SH-SY5Y (cell line): Measurements from ENCODE around the gene AZIN2.

Experiments used
- GATA2 ChIP-seq: IDR thresholded peaks from 2 replicates; pipeline ENCODE4 v1.6.1; 2011; ENCODE audit warnings: mild to moderate bottlenecking, low read depth, low read length
- GATA3 ChIP-seq: IDR thresholded peaks from 2 replicates; pipeline ENCODE4 v1.6.1; 2011; ENCODE audit warnings: low read depth, mild to moderate bottlenecking, low read length, moderate library complexity

DNA sequence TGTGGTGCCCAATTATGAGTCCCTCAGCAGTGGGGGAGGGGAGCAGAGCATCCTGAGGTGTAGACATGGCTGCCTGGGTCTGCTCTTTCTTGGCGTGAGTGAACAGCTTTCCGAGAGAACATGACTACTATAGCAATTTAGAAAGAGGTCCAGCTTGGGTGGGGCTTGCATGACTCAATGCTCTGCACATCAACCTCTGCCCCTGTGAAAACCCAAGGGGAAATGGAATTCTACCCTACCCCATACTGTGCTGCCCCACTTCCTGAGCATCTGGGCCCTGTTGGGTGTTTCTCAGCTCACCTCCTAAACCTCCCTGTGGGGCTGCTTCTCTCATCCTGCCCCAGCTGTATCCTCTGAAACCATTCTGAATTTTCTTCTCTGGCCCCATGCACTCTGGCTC lies 8.2 kb upstream of the AZIN2 start:
- TF ChIP-seq GATA2 (no peak), GATA3 (no peak)
